HepG2 (cell line): Measurements from ENCODE around the gene TSPAN3. TPM values are rescaled to one million over a fixed set of nuclear protein-coding genes. Genes with fewer than 3 reads are reported as not detected.

ENCODE experiments used
- ATAC-seq: fragments of 200-7000 bp; cut with Tn5 transposase; 3 replicates; pipeline ENCODE4 v1.9.1; 2020; ENCODE audit warnings: mild to moderate bottlenecking, moderate library complexity
- BruUV-seq: library from RNA; stranded (reverse); fragments of 400-500 nt; replicated peaks from 2 replicates; lab custom pipeline; 2021; lab: Mats Ljungman, UMichigan
- CTCF ChIA-PET: fragments of 300-600 bp; formaldehyde crosslinking; extraction: SDS; loops from one replicate; lab custom pipeline; 2021; ENCODE audit warnings: low total read pairs, inconsistent platforms, low intra/inter-chr PET ratio; lab: Yijun Ruan, JAX
- POLR2A ChIA-PET: fragments of 350-600 bp; sonication (Branson Sonifier 250); formaldehyde crosslinking; loops from one replicate; lab custom pipeline; 2020; ENCODE audit warnings: antibody characterized with exemption, inconsistent platforms; lab: Yijun Ruan, JAX
- DNase-seq: peaks from one replicate; pipeline ENCODE4 v3.0.0-alpha.2; 2015; ENCODE audit warnings: low spot score
- FAIRE-seq: peaks from 3 replicates; lab custom pipeline; 2011; peaks lifted over from hg19 to GRCh38; lab: Jason Lieb, UNC
- H2AFZ ChIP-seq: one replicate; pipeline ENCODE4 v1.6.1; 2011; ENCODE audit warnings: low read length, inconsistent platforms
- H3K27ac ChIP-seq: fragments of 300-600 bp; 3 replicates; pipeline ENCODE4 v1.8.0; 2011; ENCODE audit warnings: mixed run types, mild to moderate bottlenecking, mixed read lengths, low read length, inconsistent platforms; ENCODE audit not compliant: insufficient read depth; ENCODE audit errors: extremely low read length
- H3K27me3 ChIP-seq, 2 experiments: fragments of 200-600 bp in 1 of 2; 2 replicates in 1 of 2; 3 replicates in 1 of 2; pipeline versions ENCODE4 v1.6.0 to v1.8.0; 2011; ENCODE audit warnings: low read length in 2 of 2, mild to moderate bottlenecking in 2 of 2, moderate library complexity in 2 of 2, inconsistent platforms in 1 of 2; ENCODE audit not compliant: insufficient read depth in 2 of 2, control insufficient read depth in 1 of 2
- H3K36me3 ChIP-seq, 2 experiments: fragments of 200-600 bp in 1 of 2; replicated peaks in 1 of 2; 2 replicates in 1 of 2; 3 replicates in 1 of 2; pipeline versions ENCODE4 v1.5.1 to v1.8.0; 2011; ENCODE audit warnings: low read length in 2 of 2, inconsistent platforms in 1 of 2; ENCODE audit not compliant: insufficient read depth in 2 of 2, control insufficient read depth in 1 of 2
- H3K4me1 ChIP-seq: 2 replicates; pipeline ENCODE4 v1.5.1; 2012; ENCODE audit warnings: low read length, inconsistent platforms; ENCODE audit not compliant: insufficient read depth
- H3K4me2 ChIP-seq: 2 replicates; pipeline ENCODE4 v1.6.0; 2011; ENCODE audit warnings: low read depth, low read length, inconsistent platforms
- H3K4me3 ChIP-seq, 3 experiments: fragments of 200-600 bp in 1 of 3; sonication (generic), shearing (Covaris generic) in 1 of 3; replicated peaks in 1 of 3; 2 replicates each; pipeline ENCODE4 v1.5.1; 2011 to 2016; ENCODE audit warnings: low read length in 3 of 3, inconsistent platforms in 2 of 3, low read depth in 2 of 3, mild to moderate bottlenecking in 2 of 3, control low read depth in 1 of 3, mixed read lengths in 1 of 3; ENCODE audit not compliant: insufficient read depth in 1 of 3
- H3K79me2 ChIP-seq: one replicate; pipeline ENCODE4 v1.6.1; 2011; ENCODE audit warnings: low read length, inconsistent platforms; ENCODE audit not compliant: insufficient read depth
- H3K9ac ChIP-seq: 2 replicates; pipeline ENCODE4 v1.6.0; 2011; ENCODE audit warnings: mild to moderate bottlenecking, low read depth, low read length, inconsistent platforms; ENCODE audit not compliant: insufficient read depth
- H3K9me3 ChIP-seq: 2 replicates; pipeline ENCODE4 v1.5.1; 2012; ENCODE audit warnings: mild to moderate bottlenecking, low read length
- H4K20me1 ChIP-seq: 2 replicates; pipeline ENCODE4 v1.6.0; 2011; ENCODE audit warnings: inconsistent platforms, mild to moderate bottlenecking, low read length, moderate library complexity; ENCODE audit not compliant: insufficient read depth
- HIVEP1 ChIP-seq: sonication (generic); formaldehyde crosslinking; IDR thresholded peaks from 2 replicates; pipeline ENCODE4 v1.4.0; 2020; ENCODE audit warnings: mild to moderate bottlenecking, missing genetic modification reagents
- MIER2 ChIP-seq: IDR thresholded peaks from 2 replicates; pipeline ENCODE4 v1.6.1; 2016; ENCODE audit warnings: missing biosample characterization, missing genetic modification reagents
- TP53 ChIP-seq: sonication (generic); formaldehyde crosslinking; conservative IDR thresholded peaks from 2 replicates; pipeline ENCODE4 v1.4.0; 2020; ENCODE audit warnings: missing genetic modification reagents
- ZNF256 ChIP-seq: sonication (generic); formaldehyde crosslinking; conservative IDR thresholded peaks from 2 replicates; pipeline ENCODE4 v1.4.0; 2020; ENCODE audit warnings: missing genetic modification reagents
- ZNF292 ChIP-seq: sonication (generic); formaldehyde crosslinking; IDR thresholded peaks from 2 replicates; pipeline ENCODE4 v1.8.1; 2022; ENCODE audit warnings: mild to moderate bottlenecking, low read depth, missing genetic modification reagents, borderline replicate concordance
- ZNF780A ChIP-seq: sonication (generic); formaldehyde crosslinking; IDR thresholded peaks from 2 replicates; pipeline ENCODE4 v1.8.0; 2022; ENCODE audit warnings: mild to moderate bottlenecking, missing genetic modification reagents, moderate library complexity
- WGBS: methylation state at CpG from one replicate; pipeline ENCODE4 v1.1.6; 2017; ENCODE audit warnings: low lambda C conversion rate; 5-methylcytosine and 5-hydroxymethylcytosine counted together
- in situ Hi-C: cut with HindIII; loops from 2 replicates; pipeline ENCODE4 v1.10.0; 2017; ENCODE audit warnings: low pct_unique_long_range_greater_than_20kb; ENCODE audit not compliant: extremely low pct_ligation_motif_present
- intact Hi-C: fragments of 100-400 bp; cut with micrococcal nuclease; formaldehyde crosslinking; loops from one replicate; pipeline ENCODE4 v1.10.0; 2022; ENCODE audit not compliant: unreplicated experiment
- polyA plus RNA-seq, 8 experiments: library from polyadenylated mRNA; depleted of rRNA in 3 of 8; stranded (reverse) in 7 of 8; unstranded in 1 of 8; fragments of >200 nt; fragmentation: Illumina TruSeq in 4 of 8; extraction: Trizol in 4 of 8; gene quantifications; 2 replicates each; pipeline versions ENCODE4 v1.2.1 to v1.2.3, GENCODE V29; 2011 to 2016; ENCODE audit warnings: low read depth in 4 of 8, missing spikeins in 1 of 8, mixed read lengths in 1 of 8; ENCODE audit not compliant: insufficient read depth in 1 of 8
- total RNA-seq, 5 experiments: library from RNA; depleted of rRNA; stranded (reverse); fragments of >200 nt; fragmentation: Illumina TruSeq; extraction: Trizol; gene quantifications; 2 replicates each; pipeline ENCODE4 v1.2.3, GENCODE V29; 2016; ENCODE audit warnings: low read depth in 1 of 5
- TF ChIP-seq, protein P1 (sequence below): sonication (generic); formaldehyde crosslinking; IDR thresholded peaks from 2 replicates; pipeline ENCODE4 v1.4.0; 2020; ENCODE audit warnings: missing genetic modification reagents
- TF ChIP-seq, protein P2 (sequence below): sonication (generic); formaldehyde crosslinking; IDR thresholded peaks from 2 replicates; pipeline ENCODE4 v1.8.1; 2022; ENCODE audit warnings: low read depth, mild to moderate bottlenecking, missing genetic modification reagents
- TF ChIP-seq, protein P3 (sequence below): sonication (generic); formaldehyde crosslinking; IDR thresholded peaks from 2 replicates; pipeline ENCODE4 v1.5.1; 2020; ENCODE audit warnings: missing genetic modification reagents, mild to moderate bottlenecking, borderline replicate concordance

TSPAN3 gene
- total and polyA plus RNA-seq, 2 of the 13 experiments (the other 11 are each of a cell fraction or from before 2014, with no cell fraction given), result 167 to 170 TPM

DNA sequence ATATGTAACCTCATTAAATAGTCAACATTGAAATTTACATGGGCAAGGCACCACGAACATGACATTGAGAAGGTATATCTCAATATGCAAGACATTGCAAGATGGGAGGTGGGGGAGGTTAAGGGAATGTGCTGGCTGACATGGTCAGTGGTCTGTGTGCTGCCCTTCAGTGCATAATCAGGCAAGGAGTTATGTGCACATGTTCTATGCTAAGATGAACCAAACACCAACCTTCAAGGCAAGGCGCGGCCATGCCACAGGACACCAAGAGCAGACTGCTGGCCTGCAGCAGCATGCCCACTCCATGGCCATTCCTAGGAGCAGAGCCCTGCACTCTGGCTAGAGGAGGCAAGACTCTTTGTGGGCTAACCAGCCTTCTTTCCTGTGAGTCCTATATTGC lies 40.9 kb upstream of the TSPAN3 start:
- ChIA-PET POLR2A (no interaction called here), CTCF (no interaction called here)
- BruUV-seq, result no TSS peak
- Histone ChIP-seq H3K36me3 (peaks cover 0 to 21% of the 10 kb centered on the region in 2 experiments; a peak in 3 of 5 replicates), H3K79me2 (no peaks in the 10 kb centered on the region), H3K4me1 (0 out of 2 replicates have a peak, but pooled peaks cover 5% of the 10 kb centered on the region), H3K9me3 (no peaks in the 10 kb centered on the region), H4K20me1 (no peaks in the 10 kb centered on the region), H3K27me3 (no peaks in the 10 kb centered on the region), H3K9ac (no peak overlapping the region), H2AFZ (no peak overlapping the region), H3K4me2 (no peak overlapping the region), H3K27ac (no peak overlapping the region), H3K4me3 (no peak overlapping the region)
- 100% methylated on average over 3 of the region's 3 CpGs for WGBS
- no peak for DNase-seq
- no peak for FAIRE-seq
- in situ Hi-C loops (no loop called here), intact Hi-C loops (no loop called here)
- TF ChIP-seq ZNF256 (CRISPR knock-in tag) (no peak), MIER2 (CRISPR knock-in tag) (no peak), TP53 (no peak), ZNF292 (no peak), ZNF780A (CRISPR knock-in tag) (no peak), HIVEP1 (CRISPR knock-in tag) (no peak)
- TF ChIP-seq, protein P1, sequence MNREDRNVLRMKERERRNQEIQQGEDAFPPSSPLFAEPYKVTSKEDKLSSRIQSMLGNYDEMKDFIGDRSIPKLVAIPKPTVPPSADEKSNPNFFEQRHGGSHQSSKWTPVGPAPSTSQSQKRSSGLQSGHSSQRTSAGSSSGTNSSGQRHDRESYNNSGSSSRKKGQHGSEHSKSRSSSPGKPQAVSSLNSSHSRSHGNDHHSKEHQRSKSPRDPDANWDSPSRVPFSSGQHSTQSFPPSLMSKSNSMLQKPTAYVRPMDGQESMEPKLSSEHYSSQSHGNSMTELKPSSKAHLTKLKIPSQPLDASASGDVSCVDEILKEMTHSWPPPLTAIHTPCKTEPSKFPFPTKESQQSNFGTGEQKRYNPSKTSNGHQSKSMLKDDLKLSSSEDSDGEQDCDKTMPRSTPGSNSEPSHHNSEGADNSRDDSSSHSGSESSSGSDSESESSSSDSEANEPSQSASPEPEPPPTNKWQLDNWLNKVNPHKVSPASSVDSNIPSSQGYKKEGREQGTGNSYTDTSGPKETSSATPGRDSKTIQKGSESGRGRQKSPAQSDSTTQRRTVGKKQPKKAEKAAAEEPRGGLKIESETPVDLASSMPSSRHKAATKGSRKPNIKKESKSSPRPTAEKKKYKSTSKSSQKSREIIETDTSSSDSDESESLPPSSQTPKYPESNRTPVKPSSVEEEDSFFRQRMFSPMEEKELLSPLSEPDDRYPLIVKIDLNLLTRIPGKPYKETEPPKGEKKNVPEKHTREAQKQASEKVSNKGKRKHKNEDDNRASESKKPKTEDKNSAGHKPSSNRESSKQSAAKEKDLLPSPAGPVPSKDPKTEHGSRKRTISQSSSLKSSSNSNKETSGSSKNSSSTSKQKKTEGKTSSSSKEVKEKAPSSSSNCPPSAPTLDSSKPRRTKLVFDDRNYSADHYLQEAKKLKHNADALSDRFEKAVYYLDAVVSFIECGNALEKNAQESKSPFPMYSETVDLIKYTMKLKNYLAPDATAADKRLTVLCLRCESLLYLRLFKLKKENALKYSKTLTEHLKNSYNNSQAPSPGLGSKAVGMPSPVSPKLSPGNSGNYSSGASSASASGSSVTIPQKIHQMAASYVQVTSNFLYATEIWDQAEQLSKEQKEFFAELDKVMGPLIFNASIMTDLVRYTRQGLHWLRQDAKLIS (CRISPR knock-in tag), result no peak
- TF ChIP-seq, protein P2, sequence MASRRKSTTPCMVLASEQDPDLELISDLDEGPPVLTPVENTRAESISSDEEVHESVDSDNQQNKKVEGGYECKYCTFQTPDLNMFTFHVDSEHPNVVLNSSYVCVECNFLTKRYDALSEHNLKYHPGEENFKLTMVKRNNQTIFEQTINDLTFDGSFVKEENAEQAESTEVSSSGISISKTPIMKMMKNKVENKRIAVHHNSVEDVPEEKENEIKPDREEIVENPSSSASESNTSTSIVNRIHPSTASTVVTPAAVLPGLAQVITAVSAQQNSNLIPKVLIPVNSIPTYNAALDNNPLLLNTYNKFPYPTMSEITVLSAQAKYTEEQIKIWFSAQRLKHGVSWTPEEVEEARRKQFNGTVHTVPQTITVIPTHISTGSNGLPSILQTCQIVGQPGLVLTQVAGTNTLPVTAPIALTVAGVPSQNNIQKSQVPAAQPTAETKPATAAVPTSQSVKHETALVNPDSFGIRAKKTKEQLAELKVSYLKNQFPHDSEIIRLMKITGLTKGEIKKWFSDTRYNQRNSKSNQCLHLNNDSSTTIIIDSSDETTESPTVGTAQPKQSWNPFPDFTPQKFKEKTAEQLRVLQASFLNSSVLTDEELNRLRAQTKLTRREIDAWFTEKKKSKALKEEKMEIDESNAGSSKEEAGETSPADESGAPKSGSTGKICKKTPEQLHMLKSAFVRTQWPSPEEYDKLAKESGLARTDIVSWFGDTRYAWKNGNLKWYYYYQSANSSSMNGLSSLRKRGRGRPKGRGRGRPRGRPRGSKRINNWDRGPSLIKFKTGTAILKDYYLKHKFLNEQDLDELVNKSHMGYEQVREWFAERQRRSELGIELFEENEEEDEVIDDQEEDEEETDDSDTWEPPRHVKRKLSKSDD (CRISPR knock-in tag), result no peak
- TF ChIP-seq, protein P3, sequence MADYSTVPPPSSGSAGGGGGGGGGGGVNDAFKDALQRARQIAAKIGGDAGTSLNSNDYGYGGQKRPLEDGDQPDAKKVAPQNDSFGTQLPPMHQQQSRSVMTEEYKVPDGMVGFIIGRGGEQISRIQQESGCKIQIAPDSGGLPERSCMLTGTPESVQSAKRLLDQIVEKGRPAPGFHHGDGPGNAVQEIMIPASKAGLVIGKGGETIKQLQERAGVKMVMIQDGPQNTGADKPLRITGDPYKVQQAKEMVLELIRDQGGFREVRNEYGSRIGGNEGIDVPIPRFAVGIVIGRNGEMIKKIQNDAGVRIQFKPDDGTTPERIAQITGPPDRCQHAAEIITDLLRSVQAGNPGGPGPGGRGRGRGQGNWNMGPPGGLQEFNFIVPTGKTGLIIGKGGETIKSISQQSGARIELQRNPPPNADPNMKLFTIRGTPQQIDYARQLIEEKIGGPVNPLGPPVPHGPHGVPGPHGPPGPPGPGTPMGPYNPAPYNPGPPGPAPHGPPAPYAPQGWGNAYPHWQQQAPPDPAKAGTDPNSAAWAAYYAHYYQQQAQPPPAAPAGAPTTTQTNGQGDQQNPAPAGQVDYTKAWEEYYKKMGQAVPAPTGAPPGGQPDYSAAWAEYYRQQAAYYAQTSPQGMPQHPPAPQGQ (CRISPR knock-in tag), result no peak
- no peak for ATAC-seq
